NCI-H2081 (cell line): ENCODE results near the gene PHF8.

ENCODE experiments used
- DNase-seq, 2 experiments: peaks; one replicate each; lab custom pipeline; 2025; lab: John Stamatoyannopoulos, UW

The PHF8 gene

GRCh38 chrX:54012830-54013500 is 31.3 kb downstream of the PHF8 start:
- no peak for DNase-seq

GRCh38 chrX:54007682-54008081 is 36.6 kb downstream of the PHF8 start:
- no peak for DNase-seq

- no peak for DNase-seq
Observed at GRCh38 chrX:53997724-53998123, 46.5 kb downstream of the PHF8 start.

- DNase-seq = no peak
Observed at GRCh38 chrX:53992589-53992988, 51.7 kb downstream of the PHF8 start.

- DNase-seq = no peak
Observed at GRCh38 chrX:53990171-53990570, 54.1 kb downstream of the PHF8 start.

- no peak for DNase-seq
Observed at GRCh38 chrX:53984895-53985294, 59.4 kb downstream of the PHF8 start.

- DNase-seq = no peak
Observed at GRCh38 chrX:53974529-53974928, 69.7 kb downstream of the PHF8 start.

- no peak for DNase-seq
Observed at GRCh38 chrX:53969540-53969939, 74.7 kb downstream of the PHF8 start.

GRCh38 chrX:53950130-53950733 is 94.0 kb downstream of the PHF8 start:
- no peak for DNase-seq

GRCh38 chrX:53940180-53940579 is 104.1 kb downstream of the PHF8 start:
- no peak for DNase-seq

GRCh38 chrX:53939127-53939526 is 105.1 kb downstream of the PHF8 start:
- DNase-seq = no peak

- DNase-seq = no peak
Observed at GRCh38 chrX:53930515-53931380, 113.5 kb downstream of the PHF8 start.

- DNase-seq = no peak
Observed at GRCh38 chrX:53926030-53926429, 118.2 kb downstream of the PHF8 start.

- DNase-seq = no peak
Observed at GRCh38 chrX:53918702-53919101, 125.6 kb downstream of the PHF8 start.

GRCh38 chrX:53900623-53901022 is 143.7 kb downstream of the PHF8 start:
- no peak for DNase-seq

GRCh38 chrX:53895270-53895669 is 149.0 kb downstream of the PHF8 start:
- DNase-seq = no peak
